GM21576 (cell line): ENCODE measurements around the gene TAGLN3.

Source experiments
- ATAC-seq: cut with Tn5 transposase; IDR thresholded peaks from one replicate; pipeline ENCODE4 v1.9.1; 2021; ENCODE audit warnings: mild to moderate bottlenecking, moderate library complexity; ENCODE audit not compliant: unreplicated experiment

Gene TAGLN3

DNA sequence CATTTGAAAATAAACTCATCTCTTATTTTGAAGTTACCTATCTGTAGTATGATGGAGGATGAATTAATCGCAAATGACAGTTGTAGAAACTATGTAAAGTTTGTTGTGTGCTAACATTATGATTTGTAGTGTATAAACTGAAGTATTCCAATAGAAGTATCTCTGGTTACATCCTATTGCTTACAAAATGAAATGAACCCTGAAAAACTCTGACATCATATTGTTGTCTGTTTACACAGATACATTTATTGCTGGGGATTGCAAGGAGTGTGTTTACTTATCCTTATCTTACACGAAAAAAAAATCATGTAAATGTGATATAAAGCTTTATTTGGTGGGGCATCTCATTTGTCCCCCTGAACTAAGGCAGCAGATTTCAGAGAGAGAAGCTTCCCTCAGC lies 22.5 kb upstream of the TAGLN3 start:
- no peak for ATAC-seq

DNA sequence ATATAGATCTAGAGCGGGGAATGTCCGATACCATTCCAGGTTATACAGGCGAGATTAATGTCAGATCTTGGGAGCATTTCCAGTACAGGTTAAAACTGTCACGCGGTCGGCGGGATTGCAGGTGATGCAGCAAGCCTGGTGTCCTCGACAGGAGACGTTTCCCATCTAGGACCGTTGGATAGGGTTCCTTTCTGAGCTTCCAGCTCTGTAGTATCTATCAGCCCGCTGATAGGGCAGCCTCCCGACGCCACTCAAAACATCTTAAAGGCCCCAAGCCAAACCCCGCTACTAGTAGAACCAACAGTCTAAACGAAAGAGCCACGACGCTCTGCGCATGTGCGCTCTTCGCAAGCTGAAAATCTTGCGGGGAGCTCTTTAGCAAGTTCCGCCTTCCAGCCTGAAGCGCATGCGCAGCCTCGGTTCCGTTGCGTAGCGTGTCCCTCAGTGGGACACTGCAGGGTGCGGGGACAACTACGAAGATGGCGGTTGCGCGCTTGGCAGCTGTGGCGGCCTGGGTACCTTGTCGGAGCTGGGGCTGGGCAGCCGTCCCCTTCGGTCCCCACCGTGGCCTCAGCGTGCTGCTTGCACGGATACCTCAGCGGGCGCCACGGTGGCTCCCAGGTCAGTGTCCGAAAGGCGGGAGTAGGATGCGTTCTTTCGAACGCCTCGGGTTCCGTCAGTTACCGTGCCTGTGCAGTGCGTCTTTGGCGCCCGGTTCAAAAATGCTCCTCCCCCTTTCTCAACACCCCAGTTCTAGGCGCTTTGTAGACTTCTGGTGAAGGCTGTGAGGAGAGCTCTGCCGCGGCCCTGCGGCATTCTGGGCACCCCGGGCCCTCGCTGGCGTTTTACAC lies 19.9 kb upstream of the TAGLN3 start, which contains the start of gene ABHD10:
Gene ABHD10, plus strand, starts transcription at position 444 of the 851 bp plus-strand sequence. Its CDS starts 36 bp downstream, at position 480.
- ATAC-seq, result peak; percentile 93

DNA sequence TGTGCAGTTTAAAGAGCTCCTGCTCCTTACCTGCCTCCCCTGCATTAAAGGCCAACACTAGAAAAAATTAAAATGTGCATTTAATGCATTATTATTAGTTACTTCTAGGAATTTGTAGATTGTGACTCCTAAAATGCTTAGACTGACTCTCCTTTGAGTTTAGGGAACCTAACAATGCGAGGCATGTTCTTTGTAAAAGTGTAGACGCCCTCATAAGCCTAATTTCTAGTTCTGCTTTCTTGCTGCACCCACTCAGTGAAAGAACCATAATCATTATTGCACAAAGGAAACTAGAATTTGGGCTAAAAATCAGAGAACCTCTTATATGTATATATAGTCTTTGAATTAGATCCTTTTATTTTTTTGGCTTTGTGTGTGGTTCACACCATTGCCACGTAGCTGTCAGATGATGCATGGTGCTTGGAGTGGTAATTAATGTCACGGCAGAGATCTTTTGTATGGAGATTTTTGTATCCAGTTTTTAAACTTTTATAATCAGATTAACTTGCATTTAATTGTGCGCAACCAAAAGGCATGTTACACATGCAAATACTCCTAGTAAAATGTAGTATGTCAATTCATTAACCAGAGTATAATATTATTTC lies 19.2 kb upstream of the TAGLN3 start:
- peak; percentile 46 for ATAC-seq

DNA sequence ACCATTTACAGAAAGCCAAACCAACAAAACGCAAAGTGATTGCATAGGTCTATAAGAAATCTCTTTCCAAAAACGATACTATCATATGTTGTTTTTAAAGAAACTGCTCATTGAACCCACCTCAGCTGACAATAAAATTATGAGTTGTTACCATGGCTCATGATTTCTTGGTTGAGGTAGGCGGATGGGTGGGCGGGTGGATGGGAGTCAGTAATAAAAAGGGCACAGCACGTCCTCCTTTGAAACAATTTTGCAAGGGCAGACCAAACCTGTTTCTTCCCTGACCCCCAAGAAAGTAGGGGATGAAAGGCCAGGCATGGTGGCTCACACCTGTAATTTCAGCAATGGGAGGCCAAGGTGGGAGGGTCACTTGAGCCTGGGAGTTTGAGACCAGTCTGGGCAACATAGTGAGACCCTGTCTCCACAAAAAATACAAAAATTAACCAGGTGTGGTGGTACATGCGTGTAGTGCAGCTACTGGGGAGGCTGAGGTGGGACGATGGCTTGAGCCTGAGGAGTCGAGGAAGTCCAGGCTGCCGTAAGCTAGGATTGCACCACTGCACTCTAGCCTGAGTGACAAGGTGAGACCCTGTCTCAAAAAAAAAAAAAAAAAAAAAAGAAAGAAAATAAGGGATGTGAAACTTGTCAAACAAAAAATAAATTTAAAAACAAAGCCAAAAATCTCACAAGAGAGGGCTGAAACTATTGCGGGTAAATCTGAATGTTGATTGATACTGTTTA lies 17.8 kb upstream of the TAGLN3 start:
- no peak for ATAC-seq

DNA sequence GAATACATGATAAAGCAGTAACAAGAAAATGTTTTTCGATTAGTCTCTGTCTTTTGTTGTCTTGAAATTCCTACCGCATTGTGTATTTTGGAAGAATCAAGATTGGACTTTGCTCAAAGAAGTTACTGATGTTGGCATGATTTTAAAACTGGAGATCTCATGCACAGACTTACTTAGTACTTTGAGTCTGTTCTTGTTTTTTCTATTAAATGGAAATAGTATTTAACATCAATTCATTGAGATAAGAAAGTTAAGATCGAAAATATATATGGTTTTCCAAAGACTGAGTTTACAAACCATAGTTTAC lies 17.3 kb upstream of the TAGLN3 start:
- ATAC-seq, result no peak

DNA sequence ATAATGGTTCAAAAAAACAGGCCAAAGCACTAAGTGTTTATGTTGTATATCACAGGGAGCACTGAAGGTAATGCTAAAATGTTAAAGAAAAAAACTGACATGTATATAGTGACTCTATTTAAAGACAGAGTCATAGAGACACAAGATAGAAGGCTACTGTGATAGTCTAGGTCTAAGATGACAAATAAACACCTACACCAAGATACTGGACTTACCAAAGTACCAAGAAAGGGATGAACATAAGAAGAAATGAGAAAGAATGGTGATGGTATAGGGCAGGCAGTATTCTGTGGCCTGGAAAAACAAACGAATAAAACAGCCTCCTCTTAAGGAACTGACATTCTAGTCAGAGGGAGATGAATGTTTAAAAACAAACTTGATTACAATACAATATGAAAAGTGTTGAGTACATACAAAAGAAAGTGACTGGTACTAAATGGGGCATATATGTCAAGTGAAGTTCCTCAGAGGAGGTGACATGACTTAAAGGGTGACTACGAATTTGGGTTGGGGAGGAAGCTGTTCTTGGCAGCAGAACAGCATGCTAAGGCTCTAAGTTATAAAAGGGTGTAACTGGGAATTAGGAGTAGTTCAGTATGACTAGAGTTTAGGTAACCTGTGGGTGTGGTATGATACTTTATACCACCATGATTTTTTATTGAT lies 14.0 kb upstream of the TAGLN3 start:
- ATAC-seq, result no peak

DNA sequence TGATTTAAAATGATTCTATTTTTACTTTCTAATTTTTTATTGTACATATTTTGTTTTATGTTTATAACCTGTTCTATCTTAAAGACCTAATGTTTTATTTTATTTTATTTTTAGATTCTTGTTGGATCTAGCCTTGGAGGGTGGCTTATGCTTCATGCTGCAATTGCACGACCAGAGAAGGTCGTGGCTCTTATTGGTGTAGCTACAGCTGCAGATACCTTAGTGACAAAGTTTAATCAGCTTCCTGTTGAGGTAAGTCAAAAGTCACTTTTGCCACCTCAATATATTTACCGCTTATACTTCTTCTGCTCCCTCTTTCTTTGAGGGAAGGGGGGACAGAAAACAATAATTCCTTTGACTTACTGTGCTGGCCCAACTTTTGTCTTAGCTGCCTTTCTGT lies 11.9 kb upstream of the TAGLN3 start:
- no peak for ATAC-seq

DNA sequence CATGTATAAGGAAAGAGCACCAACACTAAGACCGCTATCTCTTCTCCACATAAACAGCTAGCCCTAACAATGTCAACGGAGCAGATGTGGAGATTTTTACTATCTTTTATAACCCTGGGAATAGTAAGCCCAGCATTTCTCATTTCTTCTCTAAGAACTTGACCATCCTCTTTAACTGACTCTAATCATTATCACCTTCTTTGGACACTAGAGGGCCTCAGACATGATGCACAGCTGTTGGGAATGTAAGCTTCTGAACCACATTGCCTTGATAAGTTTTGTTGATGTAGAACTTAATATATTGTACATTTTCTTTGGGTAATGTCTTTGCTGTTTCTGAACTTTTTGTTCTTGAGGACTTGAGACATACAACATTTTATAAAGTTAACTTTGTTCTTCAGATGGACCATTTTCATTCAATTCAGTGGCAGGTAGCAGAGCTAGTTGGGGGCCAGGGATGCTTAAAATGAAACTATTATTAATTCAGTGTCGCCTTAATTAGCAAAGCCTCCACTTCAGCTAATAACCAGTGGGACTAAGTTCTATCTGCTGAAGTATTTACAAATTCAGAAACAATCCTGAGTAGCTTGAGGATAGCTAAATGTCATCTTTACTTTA lies 9.6 kb upstream of the TAGLN3 start:
- peak; percentile 95 for ATAC-seq

DNA sequence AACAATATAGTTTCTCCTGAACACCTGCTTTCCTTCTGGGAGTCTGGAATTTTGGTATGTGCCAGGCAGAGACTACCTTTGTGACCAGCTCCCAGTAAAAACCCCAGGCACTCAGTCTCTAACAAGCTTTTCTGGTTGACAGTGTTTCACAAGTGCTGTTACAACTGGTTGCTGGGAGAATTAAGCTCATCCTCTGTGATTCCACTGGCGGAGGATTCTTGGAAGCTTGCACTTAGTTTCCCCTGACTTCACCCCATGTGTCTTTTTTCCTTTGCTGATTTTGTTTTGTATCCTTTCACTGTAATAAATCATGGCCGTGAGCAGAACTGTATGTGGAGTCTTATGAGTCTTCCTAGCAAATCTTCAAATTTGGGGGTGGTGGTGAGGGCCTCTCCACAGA lies 5.7 kb upstream of the TAGLN3 start:
- no peak for ATAC-seq

DNA sequence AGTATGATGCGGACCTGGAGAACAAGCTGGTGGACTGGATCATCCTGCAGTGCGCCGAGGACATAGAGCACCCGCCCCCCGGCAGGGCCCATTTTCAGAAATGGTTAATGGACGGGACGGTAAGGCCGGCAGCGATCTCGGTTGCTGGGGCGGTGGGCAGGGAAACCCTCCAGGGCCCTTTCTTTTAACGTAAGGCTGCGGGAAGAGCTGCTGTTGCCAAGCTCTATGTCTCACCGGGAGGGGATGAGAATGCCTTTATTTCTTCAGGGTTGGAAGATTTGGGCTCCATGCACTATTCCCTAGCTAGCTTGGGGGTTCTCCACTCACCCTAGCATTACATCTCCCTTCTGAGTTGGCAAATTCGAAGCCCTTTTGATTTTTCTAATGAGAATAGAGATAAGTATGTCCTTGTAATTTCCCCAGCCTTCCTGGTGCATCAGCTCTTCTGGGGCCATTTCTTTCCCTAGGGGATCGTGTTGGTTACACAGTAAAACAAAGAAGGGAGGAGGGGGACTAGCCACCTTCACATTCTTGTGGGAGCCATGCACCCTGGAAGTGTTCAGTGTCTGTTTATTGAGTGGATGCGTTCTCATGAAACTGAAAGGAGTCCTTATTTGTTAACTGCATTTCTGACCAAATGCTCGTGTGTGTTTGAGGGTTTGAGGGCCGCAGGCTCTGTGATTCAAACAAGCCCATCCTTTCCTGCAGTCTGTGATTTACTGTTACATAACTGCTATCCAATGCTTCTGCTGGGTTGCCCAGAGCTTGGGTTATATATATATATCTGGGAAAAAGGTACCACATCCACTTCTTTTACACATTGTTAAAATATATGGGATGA lies 982 bp downstream of the TAGLN3 start:
- no peak for ATAC-seq

DNA sequence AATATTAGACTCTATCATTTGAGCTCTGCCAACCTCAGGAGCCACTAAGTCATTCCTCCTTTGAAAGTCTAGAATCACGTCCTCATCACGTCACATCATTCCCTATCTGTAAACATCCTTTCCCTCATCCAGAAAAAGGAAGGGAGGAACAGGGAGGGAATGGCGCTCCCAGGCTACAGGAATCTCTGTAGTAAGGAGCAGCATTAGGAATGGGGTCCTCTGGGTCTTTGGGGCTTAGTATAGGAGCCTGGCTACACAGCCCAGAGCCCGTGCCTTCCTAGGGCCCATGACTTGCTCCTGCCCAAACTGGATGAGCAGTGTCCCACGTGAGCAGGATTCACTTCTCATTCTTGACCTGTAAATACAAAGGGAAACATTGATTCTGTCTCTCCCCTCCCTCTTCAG lies 1.6 kb downstream of the TAGLN3 start:
- ATAC-seq, result no peak

DNA sequence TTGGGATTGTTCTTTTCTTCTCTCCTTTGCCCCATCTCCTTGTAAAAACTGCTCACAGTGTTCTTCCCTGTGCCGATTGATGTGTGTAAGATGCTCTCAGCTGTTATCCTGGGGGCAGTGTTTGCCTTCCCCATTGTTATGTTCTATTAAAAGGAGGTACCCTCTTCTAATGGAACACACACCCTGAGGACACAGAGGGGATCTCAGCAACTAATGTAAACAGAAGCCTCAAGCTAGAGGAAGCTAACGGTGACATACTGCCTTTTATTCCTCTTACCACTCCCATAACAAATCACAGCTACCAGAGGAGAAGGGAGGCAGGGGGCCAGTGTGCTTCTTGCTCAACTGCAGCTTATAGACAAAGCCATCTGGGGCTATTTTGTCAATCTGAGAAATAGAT lies 2.2 kb downstream of the TAGLN3 start:
- no peak for ATAC-seq

DNA sequence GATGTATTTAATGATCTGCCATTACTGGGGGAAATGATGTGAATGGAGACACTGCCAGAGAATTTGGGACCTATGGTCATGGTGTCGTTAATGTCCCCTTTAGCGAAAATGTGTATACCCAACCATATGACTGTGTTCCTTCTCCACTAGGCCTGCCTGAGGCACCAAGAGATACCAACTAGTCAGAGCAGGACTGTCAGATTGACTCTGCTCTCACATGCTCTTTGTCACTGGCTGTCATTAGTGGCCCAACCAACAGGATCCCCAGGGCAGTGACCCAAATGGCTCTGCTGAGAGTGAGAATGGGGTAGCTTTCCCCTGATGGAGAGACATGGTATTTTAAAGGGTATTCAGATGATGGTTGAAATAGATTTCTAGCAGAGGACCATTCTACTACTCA lies 2.8 kb downstream of the TAGLN3 start:
- ATAC-seq, result no peak

DNA sequence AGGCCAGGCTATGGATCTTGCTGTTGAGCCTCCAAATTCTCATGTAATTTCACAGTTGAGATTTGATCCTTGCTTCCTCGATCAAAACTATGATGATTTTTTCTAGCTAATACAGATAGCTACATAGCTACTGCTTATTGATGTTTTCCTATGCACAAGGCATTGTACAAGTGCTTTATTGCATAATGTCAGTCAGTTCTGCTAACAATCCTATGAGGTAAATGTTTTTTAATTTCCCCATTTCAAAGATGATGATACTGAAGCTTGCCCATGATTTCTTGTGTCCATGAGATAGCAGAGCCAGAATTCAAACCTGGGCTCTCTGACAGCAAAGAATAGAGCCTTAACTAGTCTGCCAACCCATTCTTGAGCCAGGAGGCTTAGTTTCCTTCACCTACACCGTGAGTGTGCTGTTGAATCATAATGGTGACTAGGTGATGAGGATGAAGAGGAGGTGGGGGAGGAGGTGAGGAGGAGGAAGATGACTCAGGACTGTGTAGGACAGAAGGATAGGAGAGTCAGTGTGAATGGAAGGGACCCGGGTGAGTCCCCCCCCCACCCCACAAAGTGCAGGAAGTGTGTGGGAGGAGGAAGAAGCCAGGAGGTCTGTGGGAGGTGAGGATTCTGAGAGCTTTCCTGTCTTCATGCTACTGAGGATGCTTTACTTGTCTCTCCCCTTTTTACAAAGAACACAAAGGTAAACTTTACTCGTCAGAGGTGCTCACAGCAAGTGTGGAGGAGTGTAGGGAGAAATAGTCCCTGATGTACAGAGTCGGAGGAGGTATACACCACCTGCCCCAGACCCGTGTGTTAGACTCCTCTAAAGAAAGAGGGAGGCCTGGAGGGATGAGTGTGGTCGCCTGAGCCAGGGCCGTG lies 3.6 kb downstream of the TAGLN3 start:
- ATAC-seq, result no peak

DNA sequence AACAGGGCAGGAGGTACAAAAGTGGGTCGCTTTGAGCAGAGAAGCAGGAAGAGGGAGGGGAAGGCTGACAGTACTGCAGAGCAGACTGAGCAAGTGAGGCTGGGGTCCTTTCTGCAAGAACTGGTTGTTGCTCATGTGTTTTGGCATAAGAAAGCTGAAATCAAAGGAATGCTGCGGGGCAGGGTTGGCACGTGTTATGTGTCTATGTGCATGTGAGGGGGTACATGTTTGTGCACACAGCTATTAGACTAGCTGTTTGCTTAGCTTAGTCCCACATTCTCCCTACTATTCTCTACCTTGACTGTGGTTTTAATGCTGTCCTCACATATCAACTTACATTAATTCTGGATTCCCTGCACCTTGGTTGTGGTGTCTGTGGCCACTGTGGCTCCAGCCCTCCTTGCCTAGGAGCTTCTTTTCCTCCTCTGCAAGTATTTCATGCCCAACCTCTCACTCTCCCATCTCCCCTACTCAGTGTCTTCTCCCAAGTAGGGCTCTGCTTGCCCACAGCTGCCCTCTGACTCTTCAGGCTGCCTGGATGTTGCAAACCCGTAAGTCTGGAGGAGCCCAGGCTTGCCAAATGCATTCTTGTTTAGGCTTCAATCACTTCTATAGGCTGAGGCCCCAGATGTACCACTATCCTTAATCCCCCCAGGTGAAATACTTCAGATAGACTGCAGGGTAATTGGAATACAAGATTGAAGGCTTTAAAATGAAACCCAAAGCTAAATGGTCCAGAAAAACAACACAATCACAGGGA lies 4.8 kb downstream of the TAGLN3 start:
- ATAC-seq, result no peak

DNA sequence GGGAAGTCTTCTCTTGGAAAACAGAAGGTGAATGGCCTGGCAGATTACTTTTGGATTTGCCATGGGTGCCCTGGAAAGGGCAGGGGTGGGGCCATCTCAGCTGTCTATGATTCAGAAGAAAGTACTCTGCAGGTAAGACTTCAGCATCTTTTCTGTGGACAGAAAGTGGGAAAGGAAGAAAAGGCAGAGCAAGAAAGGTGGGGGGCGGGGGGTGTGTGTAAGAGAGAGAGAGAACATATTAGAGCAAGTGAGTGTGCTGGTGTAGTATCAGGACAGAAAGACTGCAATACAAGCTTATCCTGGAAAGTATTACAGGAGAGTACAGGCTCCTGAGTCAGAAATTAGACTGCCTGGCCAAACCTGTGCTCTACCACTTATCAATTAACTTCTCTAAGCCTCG lies 5.5 kb downstream of the TAGLN3 start:
- ATAC-seq, result no peak

DNA sequence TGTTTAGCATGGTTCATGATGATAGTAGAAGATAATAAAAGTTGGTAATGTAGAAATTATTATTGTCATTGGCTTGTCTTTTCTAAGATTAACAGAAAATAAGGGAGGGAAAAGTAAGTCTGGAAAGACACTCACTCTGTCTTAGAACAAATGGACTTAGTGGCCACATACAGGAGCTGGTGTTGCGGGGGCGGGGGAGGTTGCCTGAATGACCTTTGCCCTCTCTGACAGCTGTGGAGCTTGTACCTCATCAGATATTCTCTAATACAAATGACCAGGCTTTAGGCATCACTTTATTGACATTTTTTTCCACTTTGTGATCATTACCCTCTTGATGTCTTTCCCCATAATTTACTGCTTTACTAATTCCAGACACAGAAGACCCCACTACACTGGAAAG lies 5.9 kb downstream of the TAGLN3 start:
- ATAC-seq, result no peak

DNA sequence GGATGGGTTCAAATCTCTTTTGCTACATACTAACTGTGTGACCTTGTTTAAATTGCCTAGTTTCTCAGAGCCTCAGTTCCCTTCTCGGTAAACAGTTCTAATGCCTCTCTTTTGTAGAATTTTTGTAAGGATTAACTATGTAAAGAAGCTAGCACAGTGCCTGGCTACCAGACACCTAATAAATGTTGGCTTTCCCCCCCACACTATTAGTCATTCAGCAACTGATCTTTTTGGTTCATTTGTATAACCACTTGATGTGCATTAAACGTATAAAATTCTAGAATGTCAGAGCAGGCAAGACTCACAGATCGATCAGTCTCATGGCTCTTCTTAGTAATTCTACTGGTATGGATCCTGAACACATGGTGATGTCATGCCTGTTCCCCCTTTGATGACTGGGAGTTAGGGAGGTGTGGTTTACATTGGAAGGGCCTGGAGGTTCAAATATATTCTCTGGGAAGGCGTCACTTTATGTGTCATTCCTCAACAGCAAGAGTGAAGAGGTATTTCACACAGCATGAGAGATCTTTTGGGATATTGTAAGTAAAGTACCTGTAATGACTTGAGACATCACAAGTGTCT lies 6.5 kb downstream of the TAGLN3 start:
- no peak for ATAC-seq
